Osteocyte (in vitro differentiated cells): Measurements from ENCODE around the gene TLNRD1. TPM values are rescaled to one million over a fixed set of nuclear protein-coding genes. Genes with fewer than 3 reads are reported as not detected.

Experiments used
- DNase-seq: peaks from one replicate; pipeline ENCODE4 v3.0.0; 2021; ENCODE audit warnings: mixed read lengths; ENCODE audit not compliant: unreplicated experiment; ENCODE audit errors: extremely low spot score
- H3K27ac Mint-ChIP-seq: one replicate; pipeline ENCODE4 v1.8.0; 2021; ENCODE audit warnings: mild to moderate bottlenecking, mixed read lengths; ENCODE audit not compliant: unreplicated experiment
- H3K27me3 Mint-ChIP-seq: one replicate; pipeline ENCODE4 v1.8.0; 2021; ENCODE audit warnings: mixed read lengths; ENCODE audit not compliant: unreplicated experiment
- H3K36me3 Mint-ChIP-seq: one replicate; pipeline ENCODE4 v1.8.0; 2021; ENCODE audit warnings: mixed read lengths; ENCODE audit not compliant: unreplicated experiment
- H3K4me1 Mint-ChIP-seq: one replicate; pipeline ENCODE4 v1.8.0; 2021; ENCODE audit warnings: mixed read lengths; ENCODE audit not compliant: unreplicated experiment
- H3K4me3 Mint-ChIP-seq: one replicate; pipeline ENCODE4 v1.8.0; 2021; ENCODE audit warnings: mild to moderate bottlenecking, moderate library complexity, mixed read lengths; ENCODE audit not compliant: unreplicated experiment
- H3K9me3 Mint-ChIP-seq: one replicate; pipeline ENCODE4 v1.8.0; 2021; ENCODE audit warnings: mixed read lengths; ENCODE audit not compliant: unreplicated experiment
- total RNA-seq: library from RNA; stranded (reverse); gene quantifications from 2 replicates; pipeline ENCODE4 v1.2.1, GENCODE V29; 2021
- TF ChIP-seq, protein P1 (sequence below): fragments of 200-600 bp; sonication (generic); IDR thresholded peaks from 2 replicates; pipeline ENCODE4 v1.5.0; 2021; ENCODE audit warnings: antibody characterized with exemption, mild to moderate bottlenecking, moderate library complexity

TLNRD1 gene
- total RNA-seq, 1 donor from 2014 or later, result 10.6 TPM

DNA sequence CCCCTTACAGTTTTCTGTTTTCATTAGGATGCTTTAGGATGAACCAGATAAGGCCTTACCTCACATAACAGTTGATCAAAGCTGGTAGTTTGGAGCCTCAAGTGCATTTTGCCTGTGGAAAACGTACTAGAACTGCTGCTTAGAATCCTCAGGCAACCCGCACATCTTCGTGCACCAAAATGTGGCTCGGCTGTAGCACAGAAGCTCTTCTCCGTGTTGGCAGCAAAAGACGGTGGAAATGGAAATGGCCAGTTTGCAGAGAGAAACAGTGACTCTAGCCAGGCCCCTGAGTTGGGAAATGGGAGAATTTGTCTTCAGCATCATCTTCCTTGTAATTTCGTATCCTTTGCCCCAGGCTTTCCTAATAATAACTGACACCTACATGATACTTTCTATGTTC lies 20.6 kb downstream of the TLNRD1 start:
- no peak for DNase-seq
- Mint-ChIP-seq H3K4me3 (no peak overlapping the region), H3K4me1 (peaks cover 14% of the 10 kb centered on the region), H3K27me3 (no peaks in the 10 kb centered on the region), H3K36me3 (no peaks in the 10 kb centered on the region), H3K27ac (no peak overlapping the region), H3K9me3 (no peaks in the 10 kb centered on the region)
- TF ChIP-seq, protein P1, sequence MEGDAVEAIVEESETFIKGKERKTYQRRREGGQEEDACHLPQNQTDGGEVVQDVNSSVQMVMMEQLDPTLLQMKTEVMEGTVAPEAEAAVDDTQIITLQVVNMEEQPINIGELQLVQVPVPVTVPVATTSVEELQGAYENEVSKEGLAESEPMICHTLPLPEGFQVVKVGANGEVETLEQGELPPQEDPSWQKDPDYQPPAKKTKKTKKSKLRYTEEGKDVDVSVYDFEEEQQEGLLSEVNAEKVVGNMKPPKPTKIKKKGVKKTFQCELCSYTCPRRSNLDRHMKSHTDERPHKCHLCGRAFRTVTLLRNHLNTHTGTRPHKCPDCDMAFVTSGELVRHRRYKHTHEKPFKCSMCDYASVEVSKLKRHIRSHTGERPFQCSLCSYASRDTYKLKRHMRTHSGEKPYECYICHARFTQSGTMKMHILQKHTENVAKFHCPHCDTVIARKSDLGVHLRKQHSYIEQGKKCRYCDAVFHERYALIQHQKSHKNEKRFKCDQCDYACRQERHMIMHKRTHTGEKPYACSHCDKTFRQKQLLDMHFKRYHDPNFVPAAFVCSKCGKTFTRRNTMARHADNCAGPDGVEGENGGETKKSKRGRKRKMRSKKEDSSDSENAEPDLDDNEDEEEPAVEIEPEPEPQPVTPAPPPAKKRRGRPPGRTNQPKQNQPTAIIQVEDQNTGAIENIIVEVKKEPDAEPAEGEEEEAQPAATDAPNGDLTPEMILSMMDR, result no peak

- H3K4me1 Mint-ChIP-seq, result peaks cover 14% of the 10 kb centered on the region
- H3K9me3 Mint-ChIP-seq, result no peaks in the 10 kb centered on the region
- H3K36me3 Mint-ChIP-seq, result no peaks in the 10 kb centered on the region
- H3K27ac Mint-ChIP-seq, result peak overlapping the region; percentile 80
- TF ChIP-seq, protein P1, result no peak
- no peaks in the 10 kb centered on the region for H3K27me3 Mint-ChIP-seq
- no peak for DNase-seq
- H3K4me3 Mint-ChIP-seq, result peak overlapping the region; percentile 17
Measured at GRCh38 chr15:81023483-81024264, 23.0 kb downstream of the TLNRD1 start.

- peak overlapping the region; percentile 80 for H3K27ac Mint-ChIP-seq
- DNase-seq, result no peak
- no peak overlapping the region for H3K4me3 Mint-ChIP-seq
- H3K9me3 Mint-ChIP-seq, result no peaks in the 10 kb centered on the region
- no peaks in the 10 kb centered on the region for H3K36me3 Mint-ChIP-seq
- TF ChIP-seq, protein P1, result no peak
- no peaks in the 10 kb centered on the region for H3K27me3 Mint-ChIP-seq
- H3K4me1 Mint-ChIP-seq, result peaks cover 18% of the 10 kb centered on the region
Measured at GRCh38 chr15:81024265-81024872, 23.6 kb downstream of the TLNRD1 start.

GRCh38 chr15:81024936-81025335 lies 24.2 kb downstream of the TLNRD1 start:
- H3K27me3 Mint-ChIP-seq, result no peaks in the 10 kb centered on the region
- H3K9me3 Mint-ChIP-seq, result peaks cover 5% of the 10 kb centered on the region
- DNase-seq, result no peak
- no peak overlapping the region for H3K4me3 Mint-ChIP-seq
- TF ChIP-seq, protein P1, result no peak
- H3K36me3 Mint-ChIP-seq, result no peaks in the 10 kb centered on the region
- peaks cover 18% of the 10 kb centered on the region for H3K4me1 Mint-ChIP-seq
- no peak overlapping the region for H3K27ac Mint-ChIP-seq

DNA sequence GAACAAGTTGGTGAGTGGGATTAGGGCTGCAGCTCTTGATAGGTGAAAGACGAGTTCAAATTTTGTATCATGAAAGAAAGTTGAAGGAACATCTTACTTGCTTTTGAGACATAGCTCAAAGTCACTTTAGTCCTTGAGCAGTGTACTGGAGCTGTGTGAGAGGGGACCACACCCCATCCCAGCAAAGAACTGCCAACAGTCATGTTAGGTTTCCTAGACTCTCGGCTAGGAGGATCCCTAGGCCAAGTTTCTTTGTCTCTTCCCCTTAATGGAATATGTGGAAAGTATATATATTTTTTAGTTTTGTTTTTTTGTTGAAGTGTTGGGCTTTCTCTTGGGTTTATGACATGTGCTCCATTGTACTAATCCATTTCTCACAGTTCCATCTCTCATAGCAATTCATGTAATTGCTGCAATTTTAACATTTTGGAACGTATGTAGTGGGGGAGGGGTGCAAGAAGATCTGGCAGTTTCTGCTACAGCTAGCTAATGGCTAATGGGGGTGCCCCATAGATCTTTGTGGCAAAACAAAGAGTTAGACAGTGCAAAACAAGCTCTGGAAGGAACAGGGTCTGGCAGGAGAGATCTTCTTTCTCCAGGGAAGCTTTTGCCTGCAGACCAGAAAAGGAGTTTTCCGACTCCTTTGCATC lies 25.1 kb downstream of the TLNRD1 start:
- DNase-seq, result no peak
- H3K36me3 Mint-ChIP-seq, result no peaks in the 10 kb centered on the region
- no peaks in the 10 kb centered on the region for H3K27me3 Mint-ChIP-seq
- peaks cover 10% of the 10 kb centered on the region for H3K9me3 Mint-ChIP-seq
- no peak overlapping the region for H3K27ac Mint-ChIP-seq
- H3K4me3 Mint-ChIP-seq, result no peak overlapping the region
- TF ChIP-seq, protein P1, result no peak
- H3K4me1 Mint-ChIP-seq, result peaks cover 18% of the 10 kb centered on the region
